OCI-LY1 (cell line): Measurements from ENCODE around the gene SIRPA.

Source experiments
- EZH2 ChIP-seq: fragments of 200-600 bp; sonication (generic), shearing (Covaris generic); IDR thresholded peaks from 2 replicates; pipeline ENCODE4 v1.8.0; 2017; ENCODE audit warnings: borderline replicate concordance, mixed run types, mild to moderate bottlenecking, antibody characterized with exemption, low read length, moderate library complexity, mixed read lengths
- TF ChIP-seq, protein P1 (sequence below): fragments of 200-600 bp; sonication (generic), shearing (Covaris generic); IDR thresholded peaks from 2 replicates; pipeline ENCODE4 v1.5.1; 2017; ENCODE audit warnings: mild to moderate bottlenecking, antibody characterized with exemption, low read length, moderate library complexity, mixed read lengths

DNA sequence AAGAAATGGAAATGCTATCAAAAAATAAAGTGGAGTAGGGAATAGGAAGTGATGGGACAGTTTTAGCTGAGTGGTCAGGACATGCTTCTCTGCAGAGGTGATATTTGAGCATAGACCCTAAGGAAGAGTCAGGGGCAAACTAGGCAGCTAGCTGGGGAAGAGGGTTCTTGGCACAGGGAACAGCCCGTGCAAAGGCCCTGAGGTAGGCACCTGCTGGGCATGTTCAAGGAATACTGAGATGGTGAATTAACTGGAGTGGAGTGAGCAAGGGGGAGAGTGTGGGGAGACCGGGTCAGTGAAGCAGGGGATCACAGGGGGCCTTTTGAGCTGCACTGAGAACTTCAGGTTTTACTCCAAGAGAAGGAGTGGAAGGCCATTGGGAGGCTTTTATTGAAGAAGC lies 7.5 kb upstream of the SIRPA start:
- TF ChIP-seq, protein P1, sequence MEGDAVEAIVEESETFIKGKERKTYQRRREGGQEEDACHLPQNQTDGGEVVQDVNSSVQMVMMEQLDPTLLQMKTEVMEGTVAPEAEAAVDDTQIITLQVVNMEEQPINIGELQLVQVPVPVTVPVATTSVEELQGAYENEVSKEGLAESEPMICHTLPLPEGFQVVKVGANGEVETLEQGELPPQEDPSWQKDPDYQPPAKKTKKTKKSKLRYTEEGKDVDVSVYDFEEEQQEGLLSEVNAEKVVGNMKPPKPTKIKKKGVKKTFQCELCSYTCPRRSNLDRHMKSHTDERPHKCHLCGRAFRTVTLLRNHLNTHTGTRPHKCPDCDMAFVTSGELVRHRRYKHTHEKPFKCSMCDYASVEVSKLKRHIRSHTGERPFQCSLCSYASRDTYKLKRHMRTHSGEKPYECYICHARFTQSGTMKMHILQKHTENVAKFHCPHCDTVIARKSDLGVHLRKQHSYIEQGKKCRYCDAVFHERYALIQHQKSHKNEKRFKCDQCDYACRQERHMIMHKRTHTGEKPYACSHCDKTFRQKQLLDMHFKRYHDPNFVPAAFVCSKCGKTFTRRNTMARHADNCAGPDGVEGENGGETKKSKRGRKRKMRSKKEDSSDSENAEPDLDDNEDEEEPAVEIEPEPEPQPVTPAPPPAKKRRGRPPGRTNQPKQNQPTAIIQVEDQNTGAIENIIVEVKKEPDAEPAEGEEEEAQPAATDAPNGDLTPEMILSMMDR: no peak
- no peak for TF ChIP-seq EZH2
